ENCODE results near the gene ATP8B4.

GRCh38 chr15:49991587-49991986 lies 127.4 kb downstream of the ATP8B4 start:
- no peak for TF ChIP-seq CTCF (IDR thresholded peaks at IDR 0.05; ENCODE audit: low read length)
- TF ChIP-seq EZH2 (IDR thresholded peaks at IDR 0.05; ENCODE audit: borderline replicate concordance, low read length), result no peak
